ENCODE measurements around the gene ARF6. TPM values are rescaled to one million over a fixed set of nuclear protein-coding genes. Genes with fewer than 3 reads are reported as not detected.
"Not testable (repeated sequence)": the region's sequence is repeated elsewhere in the genome, so short reads cannot be mapped to it uniquely, and the experiment has no call there.

ARF6 gene
- total RNA-seq, 1 donor from 2014 or later: 53.4 TPM

- H3K4me3 Mint-ChIP-seq (ENCODE audit: unreplicated experiment): no peak overlapping the region
- DNase-seq (ENCODE audit: extremely low spot score, unreplicated experiment): no peak
- no peak for TF ChIP-seq CTCF (IDR thresholded peaks at IDR 0.05)
Observed at GRCh38 chr14:49882826-49883694, 9.8 kb upstream of the ARF6 start.

GRCh38 chr14:49886523-49886922 lies 6.4 kb upstream of the ARF6 start:
- no peaks in the 10 kb centered on the region for H3K27me3 Mint-ChIP-seq (ENCODE audit: unreplicated experiment)
- H3K4me1 Mint-ChIP-seq (ENCODE audit: unreplicated experiment): peaks cover under 1% of the 10 kb centered on the region
- no peak for DNase-seq (ENCODE audit: extremely low spot score, unreplicated experiment)
- TF ChIP-seq CTCF (IDR thresholded peaks at IDR 0.05): no peak
- no peaks in the 10 kb centered on the region for H3K36me3 Mint-ChIP-seq (ENCODE audit: unreplicated experiment)
- H3K9me3 Mint-ChIP-seq (ENCODE audit: unreplicated experiment): no peaks in the 10 kb centered on the region
- no peak overlapping the region for H3K4me3 Mint-ChIP-seq (ENCODE audit: unreplicated experiment)
- no peak overlapping the region for H3K27ac Mint-ChIP-seq (ENCODE audit: unreplicated experiment)

More at GRCh38 chr14:49882826-49883694, 9.8 kb upstream of the ARF6 start:
- Mint-ChIP-seq H3K9me3 (ENCODE audit: unreplicated experiment) (no peaks in the 10 kb centered on the region), H3K36me3 (ENCODE audit: unreplicated experiment) (no peaks in the 10 kb centered on the region), H3K27me3 (ENCODE audit: unreplicated experiment) (no peaks in the 10 kb centered on the region), H3K4me1 (ENCODE audit: unreplicated experiment) (peaks cover 2% of the 10 kb centered on the region), H3K27ac (ENCODE audit: unreplicated experiment) (no peak overlapping the region)

GRCh38 chr14:49888293-49888692 lies 4.6 kb upstream of the ARF6 start:
- no peak for TF ChIP-seq CTCF (IDR thresholded peaks at IDR 0.05)
- no peaks in the 10 kb centered on the region for H3K36me3 Mint-ChIP-seq (ENCODE audit: unreplicated experiment)
- H3K4me3 Mint-ChIP-seq (ENCODE audit: unreplicated experiment): no peak overlapping the region
- no peak for DNase-seq (ENCODE audit: extremely low spot score, unreplicated experiment)
- H3K27me3 Mint-ChIP-seq (ENCODE audit: unreplicated experiment): no peaks in the 10 kb centered on the region
- H3K4me1 Mint-ChIP-seq (ENCODE audit: unreplicated experiment): peaks cover 8% of the 10 kb centered on the region
- H3K9me3 Mint-ChIP-seq (ENCODE audit: unreplicated experiment): no peaks in the 10 kb centered on the region
- no peak overlapping the region for H3K27ac Mint-ChIP-seq (ENCODE audit: unreplicated experiment)

GRCh38 chr14:49892301-49892635 lies 614 bp upstream of the ARF6 start:
- no peaks in the 10 kb centered on the region for H3K9me3 Mint-ChIP-seq (ENCODE audit: unreplicated experiment)
- H3K4me1 Mint-ChIP-seq (ENCODE audit: unreplicated experiment): peaks cover 39% of the 10 kb centered on the region
- no peak for TF ChIP-seq CTCF (IDR thresholded peaks at IDR 0.05)
- no peak for DNase-seq (ENCODE audit: extremely low spot score, unreplicated experiment)
- peaks cover 32% of the 10 kb centered on the region for H3K36me3 Mint-ChIP-seq (ENCODE audit: unreplicated experiment)
- no peaks in the 10 kb centered on the region for H3K27me3 Mint-ChIP-seq (ENCODE audit: unreplicated experiment)
- peak overlapping the region; percentile 98 for H3K27ac Mint-ChIP-seq (ENCODE audit: unreplicated experiment)
- H3K4me3 Mint-ChIP-seq (ENCODE audit: unreplicated experiment): peak overlapping the region; percentile 89

- TF ChIP-seq CTCF (IDR thresholded peaks at IDR 0.05): no peak
- Mint-ChIP-seq H3K4me3 (ENCODE audit: unreplicated experiment) (peak overlapping the region; percentile 89), H3K27ac (ENCODE audit: unreplicated experiment) (peak overlapping the region; percentile 98), H3K9me3 (ENCODE audit: unreplicated experiment) (no peaks in the 10 kb centered on the region), H3K36me3 (ENCODE audit: unreplicated experiment) (peaks cover 36% of the 10 kb centered on the region), H3K27me3 (ENCODE audit: unreplicated experiment) (no peaks in the 10 kb centered on the region), H3K4me1 (ENCODE audit: unreplicated experiment) (peaks cover 50% of the 10 kb centered on the region)
- DNase-seq (ENCODE audit: extremely low spot score, unreplicated experiment): peak; percentile 88
Observed at GRCh38 chr14:49893309-49894213, 679 bp downstream of the ARF6 start.

GRCh38 chr14:49894214-49895107 lies 1.6 kb downstream of the ARF6 start:
- DNase-seq (ENCODE audit: extremely low spot score, unreplicated experiment); H3K27me3 Mint-ChIP-seq (ENCODE audit: unreplicated experiment); H3K9me3 Mint-ChIP-seq (ENCODE audit: unreplicated experiment): not testable (repeated sequence)
- Mint-ChIP-seq H3K27ac (ENCODE audit: unreplicated experiment) (peak overlapping the region; percentile 98), H3K4me1 (ENCODE audit: unreplicated experiment) (peaks cover 55% of the 10 kb centered on the region), H3K36me3 (ENCODE audit: unreplicated experiment) (peaks cover 36% of the 10 kb centered on the region), H3K4me3 (ENCODE audit: unreplicated experiment) (peak overlapping the region; percentile 89)

All from osteocyte (in vitro differentiated cells).